Measurements from ENCODE around the gene MED26.

- TF ChIP-seq POLR2AphosphoS5 (IDR thresholded peaks at IDR 0.05; ENCODE audit: insufficient read depth in 1 of 2, low read depth in 1 of 2), result no peak
- TF ChIP-seq, protein P1, sequence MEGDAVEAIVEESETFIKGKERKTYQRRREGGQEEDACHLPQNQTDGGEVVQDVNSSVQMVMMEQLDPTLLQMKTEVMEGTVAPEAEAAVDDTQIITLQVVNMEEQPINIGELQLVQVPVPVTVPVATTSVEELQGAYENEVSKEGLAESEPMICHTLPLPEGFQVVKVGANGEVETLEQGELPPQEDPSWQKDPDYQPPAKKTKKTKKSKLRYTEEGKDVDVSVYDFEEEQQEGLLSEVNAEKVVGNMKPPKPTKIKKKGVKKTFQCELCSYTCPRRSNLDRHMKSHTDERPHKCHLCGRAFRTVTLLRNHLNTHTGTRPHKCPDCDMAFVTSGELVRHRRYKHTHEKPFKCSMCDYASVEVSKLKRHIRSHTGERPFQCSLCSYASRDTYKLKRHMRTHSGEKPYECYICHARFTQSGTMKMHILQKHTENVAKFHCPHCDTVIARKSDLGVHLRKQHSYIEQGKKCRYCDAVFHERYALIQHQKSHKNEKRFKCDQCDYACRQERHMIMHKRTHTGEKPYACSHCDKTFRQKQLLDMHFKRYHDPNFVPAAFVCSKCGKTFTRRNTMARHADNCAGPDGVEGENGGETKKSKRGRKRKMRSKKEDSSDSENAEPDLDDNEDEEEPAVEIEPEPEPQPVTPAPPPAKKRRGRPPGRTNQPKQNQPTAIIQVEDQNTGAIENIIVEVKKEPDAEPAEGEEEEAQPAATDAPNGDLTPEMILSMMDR (IDR thresholded peaks at IDR 0.05), result no peak
Measured at GRCh38 chr19:16626796-16627192, 1.2 kb downstream of the MED26 start.

All from vagina (tissue), 2 donors.